Liver (tissue), 9 donors: ENCODE data around the gene CLIC3. TPM values are rescaled to one million over a fixed set of nuclear protein-coding genes. Genes with fewer than 3 reads are reported as not detected.

Experiments used
- DNase-seq: peaks from one replicate; pipeline ENCODE4 v3.0.0-alpha.2; 2017; ENCODE audit warnings: low spot score
- H3K27ac ChIP-seq, 2 donors: one replicate each; pipeline ENCODE4 v1.7.0; 2013; ENCODE audit warnings: inconsistent platforms in 2 of 2, low read length in 2 of 2, control low read depth in 1 of 2, low read depth in 1 of 2, mild to moderate bottlenecking in 1 of 2
- H3K27me3 ChIP-seq, 4 donors: one replicate each; pipeline versions ENCODE4 v1.6.1 to v1.7.0; 2013; ENCODE audit warnings: low read length in 3 of 4, inconsistent platforms in 1 of 4, mild to moderate bottlenecking in 1 of 4, moderate library complexity in 1 of 4; ENCODE audit not compliant: control insufficient read depth in 4 of 4, insufficient read depth in 4 of 4
- H3K36me3 ChIP-seq, 4 donors: one replicate each; pipeline versions ENCODE4 v1.6.1 to v1.7.0; 2013; ENCODE audit warnings: low read length in 3 of 4, mild to moderate bottlenecking in 3 of 4, low read depth in 1 of 4, moderate library complexity in 1 of 4; ENCODE audit not compliant: control insufficient read depth in 4 of 4, insufficient read depth in 3 of 4
- H3K4me1 ChIP-seq, 4 donors: one replicate each; pipeline versions ENCODE4 v1.6.1 to v1.7.0; 2013; ENCODE audit warnings: low read length in 3 of 4, mild to moderate bottlenecking in 3 of 4, moderate library complexity in 1 of 4; ENCODE audit not compliant: control insufficient read depth in 4 of 4, insufficient read depth in 4 of 4
- H3K4me3 ChIP-seq, 3 donors: one replicate each; pipeline versions ENCODE4 v1.6.1 to v1.7.0; 2013; ENCODE audit warnings: low read length in 3 of 3, control low read depth in 1 of 3, low read depth in 1 of 3, mild to moderate bottlenecking in 1 of 3
- H3K9ac ChIP-seq, 2 donors: one replicate each; pipeline ENCODE4 v1.7.0; 2013; ENCODE audit warnings: low read length in 2 of 2, mild to moderate bottlenecking in 2 of 2, moderate library complexity in 2 of 2, control low read depth in 1 of 2, low read depth in 1 of 2
- H3K9me3 ChIP-seq, 4 donors: one replicate each; pipeline versions ENCODE4 v1.6.1 to v1.7.0; 2013; ENCODE audit warnings: low read length in 3 of 4; ENCODE audit not compliant: control insufficient read depth in 4 of 4
- EGR1 ChIP-seq, 2 donors: IDR thresholded peaks; 2 replicates each; pipeline ENCODE4 v1.6.1; 2016 to 2018; ENCODE audit warnings: antibody characterized with exemption in 2 of 2, low read depth in 2 of 2
- FOXA1 ChIP-seq: IDR thresholded peaks from 2 replicates; pipeline ENCODE4 v1.6.1; 2016; ENCODE audit warnings: antibody characterized with exemption
- FOXA2 ChIP-seq: IDR thresholded peaks from 2 replicates; pipeline ENCODE4 v1.6.1; 2016; ENCODE audit warnings: antibody characterized with exemption
- GABPA ChIP-seq, 2 donors: IDR thresholded peaks in 1 of 2; conservative IDR thresholded peaks in 1 of 2; 2 replicates each; pipeline ENCODE4 v1.6.1; 2016; ENCODE audit warnings: antibody characterized with exemption in 2 of 2, mild to moderate bottlenecking in 1 of 2, moderate library complexity in 1 of 2
- HNF4A ChIP-seq, 2 donors: conservative IDR thresholded peaks; 2 replicates each; pipeline ENCODE4 v1.6.1; 2016; ENCODE audit warnings: antibody characterized with exemption in 2 of 2, mild to moderate bottlenecking in 2 of 2
- HNF4G ChIP-seq: IDR thresholded peaks from 2 replicates; pipeline ENCODE4 v1.6.1; 2016; ENCODE audit warnings: antibody characterized with exemption
- JUND ChIP-seq, 2 donors: IDR thresholded peaks; 2 replicates each; pipeline ENCODE4 v1.6.1; 2016; ENCODE audit warnings: antibody characterized with exemption in 2 of 2
- NR2F2 ChIP-seq: IDR thresholded peaks from 2 replicates; pipeline ENCODE4 v1.6.1; 2016; ENCODE audit warnings: antibody characterized with exemption
- RAD21 ChIP-seq, 2 donors: IDR thresholded peaks; 2 replicates each; pipeline ENCODE4 v1.6.1; 2016; ENCODE audit warnings: antibody characterized with exemption in 2 of 2, mild to moderate bottlenecking in 2 of 2
- REST ChIP-seq: IDR thresholded peaks from 2 replicates; pipeline ENCODE4 v1.6.1; 2016; ENCODE audit warnings: antibody characterized with exemption, mild to moderate bottlenecking
- RXRA ChIP-seq, 2 donors: IDR thresholded peaks; 2 replicates each; pipeline ENCODE4 v1.6.1; 2017 to 2018; ENCODE audit warnings: antibody characterized with exemption in 2 of 2, mild to moderate bottlenecking in 1 of 2
- SP1 ChIP-seq: IDR thresholded peaks from 2 replicates; pipeline ENCODE4 v1.6.1; 2018; ENCODE audit warnings: antibody characterized with exemption, mild to moderate bottlenecking
- TAF1 ChIP-seq: conservative IDR thresholded peaks from 2 replicates; pipeline ENCODE4 v1.6.1; 2016; ENCODE audit warnings: antibody characterized with exemption, mild to moderate bottlenecking
- YY1 ChIP-seq: IDR thresholded peaks from 2 replicates; pipeline ENCODE4 v1.6.1; 2016; ENCODE audit warnings: antibody characterized with exemption, mild to moderate bottlenecking
- ZBTB33 ChIP-seq: IDR thresholded peaks from 2 replicates; pipeline ENCODE4 v1.6.1; 2016; ENCODE audit warnings: antibody characterized with exemption
- WGBS: extraction: QIAGEN DNeasy Blood & Tissue Kit; methylation state at CpG from one replicate; pipeline ENCODE4 v1.1.7; 2013; 5-methylcytosine and 5-hydroxymethylcytosine counted together
- polyA plus RNA-seq, 2 donors: library from polyadenylated mRNA; stranded (reverse) in 1 of 2; unstranded in 1 of 2; fragments of 200-250 nt in 1 of 2; fragments of >200 nt in 1 of 2; fragmentation: Nextera tagmentation in 1 of 2; extraction: Ambion mirVana in 1 of 2; gene quantifications; one replicate each; pipeline versions ENCODE4 v1.2.1 to v1.2.3, GENCODE V29; 2013 to 2015
- total RNA-seq, 2 donors: library from RNA; depleted of rRNA; stranded (reverse); fragments of >200 nt; gene quantifications; one replicate each; pipeline ENCODE4 v1.2.3, GENCODE V29; 2014
- TF ChIP-seq, protein P1 (sequence below): fragments of 150-350 bp; IDR thresholded peaks from 2 replicates; pipeline ENCODE4 v1.5.1; 2017; ENCODE audit warnings: improper control_type of control experiment, low read depth, low read length; ENCODE audit not compliant: missing input control
- TF ChIP-seq, protein P2 (sequence below): IDR thresholded peaks from 2 replicates; pipeline ENCODE4 v1.6.1; 2016; ENCODE audit warnings: antibody characterized with exemption
- TF ChIP-seq, protein P3 (sequence below): IDR thresholded peaks from 2 replicates; pipeline ENCODE4 v1.6.1; 2016; ENCODE audit warnings: antibody characterized with exemption
- donor health status: healthy.
- donor health status: healthy.
- donor health status: healthy.
- donor health status: healthy.
- donor health status: healthy.

The CLIC3 gene
- total and polyA plus RNA-seq, 4 donors = 0.33 to 0.83 (median 0.40) TPM

DNA sequence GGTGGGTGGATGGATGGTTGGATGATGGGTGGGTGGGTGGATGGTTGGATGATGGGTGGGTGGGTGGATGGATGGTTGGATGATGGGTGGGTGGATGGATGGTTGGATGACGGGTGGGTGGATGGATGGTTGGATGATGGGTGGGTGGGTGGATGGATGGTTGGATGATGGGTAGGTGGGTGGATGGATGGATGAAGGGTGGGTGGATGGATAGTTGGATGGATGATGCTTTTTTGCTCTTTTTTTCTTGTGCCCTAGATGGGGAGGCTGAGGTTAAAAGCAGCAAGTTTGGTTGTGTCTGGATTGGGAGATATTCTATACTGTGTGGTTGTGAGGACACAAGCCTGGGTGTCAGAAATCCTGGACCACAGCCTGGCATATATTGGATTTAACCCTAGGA is 38.9 kb downstream of the CLIC3 start (continued):
- TF ChIP-seq ZBTB33 (no peak), EGR1 (IDR thresholded peaks at IDR 0.05; ENCODE audit: low read depth in 2 of 2) (no peak), HNF4A (conservative IDR thresholded peaks at IDR 0.05) (no peak), JUND (IDR thresholded peaks at IDR 0.05) (no peak), YY1 (no peak)

DNA sequence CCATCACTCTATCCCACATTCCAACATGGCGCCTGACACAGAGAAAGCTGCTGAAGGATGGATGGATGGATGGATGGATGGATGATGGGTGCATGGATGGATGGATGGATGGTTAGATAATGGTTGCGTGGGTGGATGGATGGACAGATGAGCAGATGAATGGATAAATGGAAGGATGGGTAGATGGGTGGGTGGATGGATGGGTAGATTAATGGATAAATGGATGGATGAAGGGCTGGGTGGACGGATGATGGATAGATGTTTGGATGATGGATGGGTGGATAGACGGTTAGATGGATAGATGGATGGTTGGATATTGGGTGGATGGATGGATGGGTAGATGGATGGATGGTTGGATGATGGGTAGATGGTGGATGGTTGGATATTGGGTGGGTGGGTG is 39.8 kb downstream of the CLIC3 start:
- Histone ChIP-seq H3K36me3 (no peaks in the 10 kb centered on the region), H3K4me1 (no peaks in the 10 kb centered on the region), H3K9me3 (no peaks in the 10 kb centered on the region), H3K4me3 (no peak overlapping the region), H3K9ac (no peak overlapping the region), H3K27me3 (no peaks in the 10 kb centered on the region), H3K27ac (no peak overlapping the region)
- WGBS = 97% methylated on average over 4 of the region's 4 CpGs
- no peak for TF ChIP-seq TAF1
- no peak for TF ChIP-seq REST
- TF ChIP-seq, protein P1, sequence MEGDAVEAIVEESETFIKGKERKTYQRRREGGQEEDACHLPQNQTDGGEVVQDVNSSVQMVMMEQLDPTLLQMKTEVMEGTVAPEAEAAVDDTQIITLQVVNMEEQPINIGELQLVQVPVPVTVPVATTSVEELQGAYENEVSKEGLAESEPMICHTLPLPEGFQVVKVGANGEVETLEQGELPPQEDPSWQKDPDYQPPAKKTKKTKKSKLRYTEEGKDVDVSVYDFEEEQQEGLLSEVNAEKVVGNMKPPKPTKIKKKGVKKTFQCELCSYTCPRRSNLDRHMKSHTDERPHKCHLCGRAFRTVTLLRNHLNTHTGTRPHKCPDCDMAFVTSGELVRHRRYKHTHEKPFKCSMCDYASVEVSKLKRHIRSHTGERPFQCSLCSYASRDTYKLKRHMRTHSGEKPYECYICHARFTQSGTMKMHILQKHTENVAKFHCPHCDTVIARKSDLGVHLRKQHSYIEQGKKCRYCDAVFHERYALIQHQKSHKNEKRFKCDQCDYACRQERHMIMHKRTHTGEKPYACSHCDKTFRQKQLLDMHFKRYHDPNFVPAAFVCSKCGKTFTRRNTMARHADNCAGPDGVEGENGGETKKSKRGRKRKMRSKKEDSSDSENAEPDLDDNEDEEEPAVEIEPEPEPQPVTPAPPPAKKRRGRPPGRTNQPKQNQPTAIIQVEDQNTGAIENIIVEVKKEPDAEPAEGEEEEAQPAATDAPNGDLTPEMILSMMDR = no peak
- no peak for TF ChIP-seq RAD21 (IDR thresholded peaks at IDR 0.05)
- no peak for TF ChIP-seq RXRA (IDR thresholded peaks at IDR 0.05)
- TF ChIP-seq NR2F2 = no peak
- TF ChIP-seq GABPA (IDR thresholded peaks at IDR 0.05 in 1 of 2, conservative IDR thresholded peaks at IDR 0.05 in 1 of 2) = no peak
- TF ChIP-seq JUND (IDR thresholded peaks at IDR 0.05) = no peak
- TF ChIP-seq FOXA2 = no peak
- no peak for TF ChIP-seq HNF4G
- no peak for TF ChIP-seq ZBTB33
- TF ChIP-seq, protein P2, sequence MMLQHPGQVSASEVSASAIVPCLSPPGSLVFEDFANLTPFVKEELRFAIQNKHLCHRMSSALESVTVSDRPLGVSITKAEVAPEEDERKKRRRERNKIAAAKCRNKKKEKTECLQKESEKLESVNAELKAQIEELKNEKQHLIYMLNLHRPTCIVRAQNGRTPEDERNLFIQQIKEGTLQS = no peak
- TF ChIP-seq EGR1 (IDR thresholded peaks at IDR 0.05; ENCODE audit: low read depth in 2 of 2) = no peak
- no peak for TF ChIP-seq HNF4A (conservative IDR thresholded peaks at IDR 0.05)
- TF ChIP-seq SP1 = no peak
- TF ChIP-seq YY1 = no peak
- TF ChIP-seq, protein P3, sequence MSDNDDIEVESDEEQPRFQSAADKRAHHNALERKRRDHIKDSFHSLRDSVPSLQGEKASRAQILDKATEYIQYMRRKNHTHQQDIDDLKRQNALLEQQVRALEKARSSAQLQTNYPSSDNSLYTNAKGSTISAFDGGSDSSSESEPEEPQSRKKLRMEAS = no peak
- TF ChIP-seq FOXA1 = no peak
- DNase-seq = no peak
